Activated CD8-positive, alpha-beta memory T cell treated with anti-CD3 and anti-CD28 coated beads, Interleukin-2, amount 50 U/mL, for 48 hours (primary cell): Measurements from ENCODE around the gene EMD.
"Not testable (repeated sequence)": the region's sequence is repeated elsewhere in the genome, so short reads cannot be mapped to it uniquely, and the experiment has no call there.

Experiments used
- DNase-seq: peaks from one replicate; pipeline ENCODE4 v3.0.0-alpha.2; 2020

The EMD gene

DNA sequence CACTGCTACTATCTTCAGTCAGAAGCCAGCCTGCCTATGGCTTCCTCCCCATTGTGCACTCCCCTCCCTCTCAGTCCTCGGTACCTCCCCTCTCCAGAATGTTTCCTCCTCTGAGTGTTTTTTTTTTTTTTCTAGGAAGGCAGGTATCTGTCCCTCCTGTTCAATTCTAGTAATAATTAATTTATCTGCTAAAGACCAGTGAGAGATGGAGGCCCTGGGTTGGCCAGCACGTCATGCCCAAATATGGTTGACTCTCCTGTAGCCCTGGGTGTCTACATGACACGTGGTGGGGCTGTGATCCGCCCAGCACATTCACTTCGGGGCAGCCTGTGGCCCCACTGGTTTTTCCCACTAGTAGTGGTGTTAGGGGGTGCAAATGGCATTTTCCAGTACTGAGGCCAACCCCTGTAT is 6.5 kb upstream of the EMD start:
- peak; percentile 66 for DNase-seq

DNA sequence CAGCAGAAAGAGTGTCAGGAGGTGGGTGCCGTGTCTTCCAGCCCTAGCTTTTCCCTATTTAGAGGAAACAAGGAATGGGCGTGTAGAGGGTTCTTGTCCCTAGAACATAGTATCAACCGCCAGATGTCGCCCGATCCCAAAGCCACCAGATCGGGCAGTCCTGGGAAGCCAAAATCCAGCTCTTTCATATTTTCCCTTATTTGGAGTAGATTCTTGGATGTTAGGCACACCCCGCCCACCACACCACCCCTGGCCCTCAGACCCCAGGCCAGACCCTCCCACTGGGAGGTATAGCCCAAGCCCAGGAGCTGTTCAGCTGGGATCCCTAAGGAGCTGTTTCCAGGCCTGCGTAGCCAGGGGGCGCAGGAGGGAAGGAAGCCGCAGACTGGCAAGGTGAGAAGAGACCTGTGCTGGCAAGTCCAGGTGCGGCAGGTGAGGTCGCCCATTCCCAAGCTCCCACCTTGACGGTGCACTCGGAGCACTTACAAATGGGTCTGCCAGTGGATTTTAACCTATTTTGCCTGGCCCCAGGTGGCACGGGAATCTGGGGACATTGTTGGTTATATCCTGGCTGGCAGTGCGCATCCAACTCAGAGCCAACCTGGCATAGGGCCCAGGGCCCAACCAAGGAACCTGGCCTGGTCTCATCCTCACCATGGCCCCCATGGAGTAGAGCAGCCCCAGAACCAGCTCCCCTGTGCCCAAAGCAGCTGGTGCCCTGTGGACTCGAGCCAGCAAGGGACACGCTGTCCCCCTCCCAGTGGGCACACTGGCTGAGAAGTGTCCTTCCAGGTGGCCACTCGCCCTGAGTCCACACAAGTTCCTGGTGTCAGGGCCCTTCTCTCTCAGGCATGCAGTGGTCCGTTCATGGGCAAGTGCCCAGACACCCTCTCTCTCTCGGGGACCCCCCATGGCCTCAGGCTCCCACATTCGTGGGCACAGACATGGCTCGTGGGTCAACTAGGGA is 5.5 kb upstream of the EMD start:
- no peak for DNase-seq

- no peak for DNase-seq
Measured at GRCh38 chrX:154374313-154375155, 4.6 kb upstream of the EMD start, which contains the start of gene FLNA. FLNA (minus strand) TSS chrX:154374634; CDS start chrX:154371245, 3,389 bp downstream.

- no peak for DNase-seq
Measured at GRCh38 chrX:154375156-154375504, 4.0 kb upstream of the EMD start.

DNA sequence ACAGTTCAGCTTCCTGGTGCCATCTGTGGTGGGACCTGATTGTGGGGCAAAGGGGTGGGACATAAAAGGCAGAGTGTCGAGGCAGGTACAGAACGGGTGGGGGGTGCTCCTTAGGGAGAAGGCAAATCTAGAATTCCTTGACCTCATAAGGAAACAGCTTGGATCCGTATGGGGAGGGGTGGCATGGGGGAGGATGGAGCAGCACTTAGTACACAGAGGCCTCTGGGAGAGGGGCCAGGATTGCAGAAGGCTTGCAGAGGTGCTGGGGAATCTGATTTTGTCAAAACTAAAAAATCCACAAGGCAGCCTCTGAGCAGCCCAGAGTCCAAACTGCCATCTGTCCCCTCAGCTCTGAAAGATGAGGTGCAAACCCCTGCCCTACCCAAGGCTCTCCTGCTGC is 2.3 kb upstream of the EMD start:
- DNase-seq, result no peak

GRCh38 chrX:154378059-154378798 is 866 bp upstream of the EMD start:
- no peak for DNase-seq

- no peak for DNase-seq
Measured at GRCh38 chrX:154379569-154379951, 465 bp downstream of the EMD start.

DNA sequence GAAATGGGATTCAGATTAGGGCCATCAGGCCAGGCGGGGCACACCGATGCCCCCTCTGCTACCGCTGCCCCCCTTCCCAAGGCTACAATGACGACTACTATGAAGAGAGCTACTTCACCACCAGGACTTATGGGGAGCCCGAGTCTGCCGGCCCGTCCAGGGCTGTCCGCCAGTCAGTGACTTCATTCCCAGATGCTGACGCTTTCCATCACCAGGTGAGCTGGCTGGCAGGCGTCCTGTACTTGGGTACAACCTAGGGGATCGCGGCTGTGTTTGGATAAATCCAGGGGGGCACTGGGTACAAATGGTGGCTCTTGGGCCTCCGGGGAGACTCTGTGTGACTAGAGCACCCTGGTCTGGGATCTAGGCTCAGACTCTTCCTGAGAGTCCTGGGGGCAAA is 1.1 kb downstream of the EMD start:
- DNase-seq, result no peak

- no peak for DNase-seq
Measured at GRCh38 chrX:154380787-154381186, 1.7 kb downstream of the EMD start.

DNA sequence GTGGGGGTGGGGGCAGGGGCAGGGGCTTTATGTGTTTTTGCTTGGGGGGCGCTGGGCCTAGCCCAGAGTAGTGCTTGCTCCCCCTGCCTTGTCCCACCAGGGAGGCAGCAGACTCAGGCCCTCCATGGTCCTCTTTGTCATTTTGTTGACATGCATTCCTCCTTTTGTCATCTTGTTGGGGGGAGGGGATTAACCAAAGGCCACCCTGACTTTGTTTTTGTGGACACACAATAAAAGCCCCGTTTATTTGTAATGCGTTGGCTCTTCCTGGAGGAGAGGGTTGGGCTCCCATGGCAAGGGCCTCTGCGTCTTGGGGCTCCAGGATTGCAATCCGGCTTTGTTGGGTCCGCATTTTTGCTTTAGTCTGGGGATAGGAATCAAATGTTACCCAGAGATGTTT is 2.2 kb downstream of the EMD start:
- no peak for DNase-seq

DNA sequence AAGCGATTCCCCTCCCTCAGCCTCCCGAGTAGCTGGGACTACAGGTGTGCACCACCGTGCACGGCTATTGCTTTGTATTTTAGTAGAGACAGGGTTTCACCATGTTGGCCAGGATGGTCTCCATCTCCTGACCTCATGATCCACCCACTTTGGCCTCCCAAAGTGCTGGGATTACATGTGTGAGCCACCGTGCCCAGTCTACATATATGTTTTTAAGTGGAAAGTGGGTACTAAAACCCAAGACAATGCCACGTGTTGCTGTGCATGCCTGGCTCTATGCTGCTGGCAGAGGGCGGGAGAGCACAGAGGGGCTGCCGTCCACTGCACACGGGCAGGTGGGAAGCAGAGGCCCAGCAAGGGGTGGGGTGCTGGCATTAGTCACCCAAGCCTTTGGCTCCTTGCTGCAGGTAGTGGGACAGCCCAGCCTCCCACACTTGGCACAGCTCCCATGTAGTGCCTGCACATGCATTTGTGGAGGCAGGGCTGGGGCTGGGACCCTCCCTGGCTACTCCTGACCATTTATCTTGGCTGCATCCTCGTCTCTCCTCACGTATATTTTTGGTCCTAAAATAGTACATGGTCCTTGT is 3.5 kb downstream of the EMD start:
- no peak for DNase-seq

DNA sequence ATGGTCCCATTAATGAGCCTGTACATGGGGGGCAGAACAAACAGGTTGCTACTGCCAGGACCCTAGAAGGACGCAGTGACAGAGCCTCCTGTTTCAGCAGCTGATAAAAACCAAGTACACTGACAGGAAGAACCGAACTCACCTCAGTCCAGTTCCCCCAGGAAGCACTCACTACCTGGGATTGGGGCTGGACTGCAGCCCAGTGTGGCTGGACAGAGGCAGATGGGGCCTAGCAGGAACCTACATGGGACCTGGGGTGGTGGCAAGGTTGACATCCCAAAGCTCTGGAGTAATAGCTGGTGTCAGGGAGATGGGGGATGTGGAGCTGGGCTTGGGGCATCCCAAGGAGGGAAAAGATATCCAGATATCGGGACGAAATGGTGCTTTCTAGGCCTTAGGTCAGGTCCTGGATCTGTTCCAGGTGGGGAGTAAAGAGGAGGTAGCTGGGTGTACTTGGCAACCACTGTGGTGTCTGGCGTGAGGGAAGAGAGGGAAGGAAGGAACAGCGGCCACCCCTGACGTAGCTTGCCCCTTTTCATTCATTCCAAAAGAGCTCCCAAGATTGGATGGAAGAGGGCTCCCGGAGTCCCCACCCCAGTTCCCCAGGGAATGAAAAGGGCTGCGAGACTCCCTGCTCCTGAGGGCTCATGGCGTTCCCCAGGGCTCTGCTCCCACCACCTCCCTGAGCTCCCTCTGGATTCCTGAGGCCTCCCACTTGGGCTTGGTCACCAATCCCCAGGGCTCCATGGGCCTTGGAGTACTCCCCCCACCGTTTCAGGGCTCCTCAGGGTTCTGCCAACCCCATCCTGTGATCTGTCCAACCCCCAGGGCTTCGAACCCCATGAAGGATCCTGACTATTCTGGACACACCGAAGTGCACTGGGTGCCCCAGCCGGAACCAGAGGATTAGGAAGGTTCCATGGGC is 4.5 kb downstream of the EMD start:
- DNase-seq, result no peak

GRCh38 chrX:154384284-154384892 is 5.3 kb downstream of the EMD start:
- DNase-seq, result no peak

GRCh38 chrX:154388094-154388493 is 9.0 kb downstream of the EMD start:
- not testable (repeated sequence) for DNase-seq

GRCh38 chrX:154388649-154389048 is 9.6 kb downstream of the EMD start:
- not testable (repeated sequence) for DNase-seq

DNA sequence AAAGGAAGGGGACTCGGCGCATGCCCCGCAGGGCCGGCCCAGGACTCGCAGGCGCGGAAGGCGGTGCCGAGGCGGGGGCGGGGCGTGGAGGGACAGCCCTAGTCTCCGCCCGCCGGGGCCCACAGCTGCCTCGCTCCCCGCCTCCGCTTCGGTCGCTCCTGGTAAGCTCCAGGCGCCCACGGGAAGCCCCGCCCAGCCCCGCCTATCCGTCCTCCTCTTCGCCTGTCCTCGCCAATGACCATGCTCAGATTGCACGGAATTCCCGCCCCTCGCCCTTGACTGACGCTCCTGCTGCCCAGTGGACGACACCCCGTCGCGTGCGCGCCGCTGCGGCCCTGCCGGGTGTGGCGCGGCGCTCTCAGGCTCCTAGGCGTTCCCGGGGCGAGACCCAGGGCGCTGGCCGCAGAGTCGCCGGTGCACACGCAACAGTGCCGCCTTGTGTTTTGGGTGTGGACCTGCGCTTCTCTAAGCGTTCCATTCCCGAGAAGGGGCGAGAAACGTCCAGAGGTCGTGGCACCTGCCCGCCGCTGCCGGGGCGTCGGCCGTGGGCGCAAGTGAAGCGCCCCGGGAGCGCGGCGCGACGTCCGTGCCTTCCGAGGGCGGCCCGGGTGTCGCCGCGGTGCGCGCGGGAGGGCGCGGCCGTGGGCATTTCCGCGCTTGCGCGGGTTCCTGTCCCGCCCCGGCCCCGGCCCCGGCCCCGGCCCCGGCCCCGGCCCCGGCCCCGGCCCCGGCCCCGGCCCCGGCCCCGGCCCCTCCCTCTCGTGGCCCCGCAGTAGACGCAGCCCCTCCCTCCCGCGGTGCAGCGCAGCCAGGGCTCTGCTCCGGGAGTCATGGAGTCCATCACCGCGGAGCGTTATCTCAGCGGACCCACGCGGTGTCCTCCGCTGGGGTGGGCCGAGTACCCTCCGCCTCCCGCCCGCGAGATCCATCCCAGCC is 11.0 kb downstream of the EMD start:
- DNase-seq, result not testable (repeated sequence)

DNA sequence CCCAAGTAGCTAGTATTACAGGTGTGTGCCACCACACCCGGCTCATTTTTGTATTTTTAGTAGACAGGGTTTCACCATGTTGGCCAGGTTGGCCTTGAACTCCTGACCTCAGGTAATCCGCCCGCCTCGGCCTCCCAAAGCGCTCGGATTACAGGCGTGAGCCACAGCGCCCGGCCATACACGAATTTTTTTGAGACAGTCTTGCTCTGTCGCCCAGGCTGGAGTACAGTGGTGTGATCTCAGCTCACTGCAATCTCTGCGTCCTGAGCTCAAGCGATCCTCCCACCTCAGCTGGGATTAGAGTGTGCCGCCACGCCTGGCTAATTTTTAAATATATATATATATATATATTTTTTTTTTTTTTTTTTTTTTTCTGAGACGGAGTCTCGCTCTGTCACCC is 17.3 kb downstream of the EMD start:
- DNase-seq, result not testable (repeated sequence)

- DNase-seq, result peak; percentile 80
Measured at GRCh38 chrX:154396973-154397887, 18.1 kb downstream of the EMD start.
